ENCODE data around the gene POLR2I. TPM values are rescaled to one million over a fixed set of nuclear protein-coding genes. Genes with fewer than 3 reads are reported as not detected.
A peak's percentile ranks its signal among the peaks of the same experiment; 100 is the strongest.

Gene POLR2I
- total and polyA plus RNA-seq, 9 of the 15 experiments (the other 6 are each of a cell fraction or from before 2014, with no cell fraction given), result 28.0 to 283 (median 123) TPM

GRCh38 chr19:36114721-36115452, at the start of gene POLR2I (continued):
- TF ChIP-seq CTCFL (IDR thresholded peaks at IDR 0.05; ENCODE audit: borderline replicate concordance, insufficient read depth, low read depth, low read length, poor library complexity, severe bottlenecking) (no peak), SMAD1 (IDR thresholded peaks at IDR 0.05; ENCODE audit: low read depth, low read length, partially characterized antibody) (peak; percentile 42), C11orf30 (IDR thresholded peaks at IDR 0.05; ENCODE audit: low read depth) (peak; percentile 65), MYC (IDR thresholded peaks at IDR 0.05; ENCODE audit: low read depth, low read length) (peak; percentile 99), MYC (CRISPR knock-in tag; IDR thresholded peaks at IDR 0.05; ENCODE audit: borderline replicate concordance, low read depth) (peak; percentile 97), BCL6 (CRISPR knock-in tag; IDR thresholded peaks at IDR 0.05) (no peak), HMG20A (CRISPR knock-in tag; conservative IDR thresholded peaks at IDR 0.05) (no peak), ZNF707 (CRISPR knock-in tag; conservative IDR thresholded peaks at IDR 0.05) (0 out of 2 replicates have a peak, but pooled peaks have one; percentile 10), SMAD3 (CRISPR knock-in tag; conservative IDR thresholded peaks at IDR 0.05) (0 out of 2 replicates have a peak, but pooled peaks have one; percentile 17), ZNF239 (CRISPR knock-in tag; IDR thresholded peaks at IDR 0.05) (0 out of 2 replicates have a peak, but pooled peaks have one; percentile 45), ZNF75A (CRISPR knock-in tag; IDR thresholded peaks at IDR 0.05) (no peak; the same call in 1 of the 2 replicates), TAF1 (IDR thresholded peaks at IDR 0.05; ENCODE audit: control insufficient read depth, extremely low read depth, insufficient read depth, low read length, severe bottlenecking) (peak; percentile 45), SRF (CRISPR knock-in tag; IDR thresholded peaks at IDR 0.05) (0 out of 4 replicates have a peak, but pooled peaks of 1 of the 2 experiments have one; percentile 11), ZBTB11 (CRISPR knock-in tag; IDR thresholded peaks at IDR 0.05) (peak in 1 of 3 experiments; percentile 67; a peak in 2 of 6 replicates), TEAD1 (CRISPR knock-in tag; IDR thresholded peaks at IDR 0.05) (peak in 1 of 2 experiments; percentile 62; a peak in 1 of 4 replicates), HNRNPH1 (optimal IDR thresholded peaks at IDR 0.05; ENCODE audit: low read depth, low read length) (no peak), PRDM10 (IDR thresholded peaks at IDR 0.05; ENCODE audit: partially characterized antibody) (peak; percentile 88)

Data from K562 (cell line).